H1 (cell line): Measurements from ENCODE around the gene BPIFB6. TPM values are rescaled to one million over a fixed set of nuclear protein-coding genes. Genes with fewer than 3 reads are reported as not detected.

ENCODE experiments used
- CTCF ChIA-PET: fragments of 300-600 bp; sonication (Branson Sonifier 250); formaldehyde crosslinking; loops from one replicate; lab custom pipeline; 2021; ENCODE audit not compliant: partially characterized antibody; lab: Charles Lee
- POLR2A ChIA-PET: fragments of 300-600 bp; sonication (Branson Sonifier 250); formaldehyde crosslinking; loops from one replicate; lab custom pipeline; 2021; ENCODE audit warnings: inconsistent platforms; ENCODE audit not compliant: partially characterized antibody; lab: Charles Lee
- DNase-seq, 2 experiments: peaks; one replicate each; pipeline versions ENCODE4 v3.0.0 to v3.0.0-alpha.2; 2010 to 2022; ENCODE audit warnings: low spot score in 2 of 2, low read depth in 1 of 2, mixed read lengths in 1 of 2
- FAIRE-seq: peaks from 2 replicates; lab custom pipeline; 2011; peaks lifted over from hg19 to GRCh38; lab: Jason Lieb, UNC
- H2AFZ ChIP-seq: 2 replicates; pipeline ENCODE4 v1.8.1; 2012; ENCODE audit warnings: low read length, inconsistent platforms
- H2AK5ac ChIP-seq: 2 replicates; pipeline ENCODE4 v1.6.1; 2013; ENCODE audit warnings: low read depth, low read length
- H2BK120ac ChIP-seq: replicated peaks from 2 replicates; pipeline ENCODE3; 2013; ENCODE audit warnings: low read depth, low read length, inconsistent platforms
- H2BK12ac ChIP-seq: 2 replicates; pipeline ENCODE4 v1.6.1; 2013; ENCODE audit warnings: low read depth, low read length
- H2BK15ac ChIP-seq: 2 replicates; pipeline ENCODE4 v1.6.1; 2013; ENCODE audit warnings: low read length
- H2BK20ac ChIP-seq: 2 replicates; pipeline ENCODE4 v1.6.1; 2013; ENCODE audit warnings: low read length
- H2BK5ac ChIP-seq: 2 replicates; pipeline ENCODE4 v1.6.1; 2013; ENCODE audit warnings: low read depth, low read length
- H3K14ac ChIP-seq: 2 replicates; pipeline ENCODE4 v1.6.1; 2013; ENCODE audit warnings: inconsistent platforms; ENCODE audit not compliant: insufficient read length
- H3K18ac ChIP-seq: 2 replicates; pipeline ENCODE4 v1.6.1; 2013; ENCODE audit warnings: low read length; ENCODE audit errors: extremely low read depth
- H3K23ac ChIP-seq: 2 replicates; pipeline ENCODE4 v1.6.1; 2013; ENCODE audit warnings: inconsistent platforms; ENCODE audit not compliant: insufficient read length
- H3K23me2 ChIP-seq: 2 replicates; pipeline ENCODE4 v1.6.1; 2013; ENCODE audit warnings: low read depth, low read length
- H3K27ac ChIP-seq: 2 replicates; pipeline ENCODE4 v1.6.1; 2011; ENCODE audit warnings: low read depth, low read length, inconsistent platforms
- H3K27me3 ChIP-seq, 4 experiments: replicated peaks in 1 of 4; 1 replicate in 1 of 4; 2 replicates in 3 of 4; pipeline versions ENCODE4 v1.6.1 to v1.8.1; 2011 to 2013; ENCODE audit warnings: low read length in 3 of 4, mild to moderate bottlenecking in 3 of 4, inconsistent platforms in 2 of 4, mixed read lengths in 2 of 4, moderate library complexity in 1 of 4; ENCODE audit not compliant: control insufficient read depth in 3 of 4, insufficient read depth in 3 of 4; ENCODE audit errors: extremely low read depth in 1 of 4
- H3K36me3 ChIP-seq, 4 experiments: 2 replicates each; pipeline versions ENCODE4 v1.6.1 to v1.8.1; 2011 to 2013; ENCODE audit warnings: mild to moderate bottlenecking in 4 of 4, low read length in 3 of 4, moderate library complexity in 2 of 4, control low read depth in 1 of 4, inconsistent platforms in 1 of 4; ENCODE audit not compliant: insufficient read depth in 4 of 4, control insufficient read depth in 2 of 4
- H3K4ac ChIP-seq: replicated peaks from 2 replicates; pipeline ENCODE3; 2013; ENCODE audit warnings: low read length, low read depth, mixed read lengths, inconsistent platforms; ENCODE audit not compliant: insufficient read length
- H3K4me1 ChIP-seq, 4 experiments: replicated peaks in 1 of 4; 1 replicate in 1 of 4; 2 replicates in 3 of 4; pipeline versions ENCODE4 v1.6.1 to v1.8.1; 2011 to 2013; ENCODE audit warnings: low read length in 3 of 4, inconsistent platforms in 2 of 4, mixed read lengths in 1 of 4; ENCODE audit not compliant: insufficient read depth in 4 of 4, control insufficient read depth in 3 of 4
- H3K4me2 ChIP-seq, 2 experiments: 2 replicates each; pipeline versions ENCODE4 v1.6.1 to v1.8.1; 2011 to 2013; ENCODE audit warnings: low read depth in 2 of 2, low read length in 2 of 2, control low read depth in 1 of 2, inconsistent platforms in 1 of 2, mild to moderate bottlenecking in 1 of 2; ENCODE audit not compliant: insufficient read depth in 1 of 2
- H3K4me3 ChIP-seq, 4 experiments: fragments of 200-600, 300-600 bp in 1 of 4; sonication (generic), shearing (Covaris generic), sonication (Bioruptor Twin) in 1 of 4; 2 replicates each; pipeline versions ENCODE4 v1.5.1 to v1.8.1; 2011 to 2016; ENCODE audit warnings: low read length in 4 of 4, low read depth in 3 of 4, control low read depth in 2 of 4, inconsistent platforms in 2 of 4, mild to moderate bottlenecking in 2 of 4, mixed read lengths in 1 of 4, moderate library complexity in 1 of 4; ENCODE audit not compliant: insufficient read depth in 2 of 4; ENCODE audit errors: extremely low read depth in 1 of 4
- H3K56ac ChIP-seq: replicated peaks from 2 replicates; pipeline ENCODE3; 2013; ENCODE audit warnings: low read depth, mild to moderate bottlenecking, mixed read lengths, low read length, inconsistent platforms; ENCODE audit not compliant: insufficient read length
- H3K79me1 ChIP-seq: 2 replicates; pipeline ENCODE4 v1.6.1; 2013; ENCODE audit warnings: low read depth, low read length, control low read depth
- H3K79me2 ChIP-seq, 2 experiments: 2 replicates each; pipeline versions ENCODE4 v1.6.1 to v1.8.1; 2012 to 2013; ENCODE audit warnings: low read length in 2 of 2, mild to moderate bottlenecking in 2 of 2, inconsistent platforms in 1 of 2; ENCODE audit not compliant: insufficient read depth in 2 of 2, control insufficient read depth in 1 of 2
- H3K9ac ChIP-seq, 4 experiments: replicated peaks in 1 of 4; 1 replicate in 1 of 4; 2 replicates in 3 of 4; pipeline versions ENCODE4 v1.6.1 to v1.8.1; 2011 to 2013; ENCODE audit warnings: low read depth in 3 of 4, low read length in 3 of 4, control low read depth in 2 of 4, mild to moderate bottlenecking in 2 of 4, moderate library complexity in 2 of 4, inconsistent platforms in 1 of 4; ENCODE audit errors: extremely low read depth in 1 of 4
- H3K9me3 ChIP-seq, 2 experiments: 2 replicates each; pipeline versions ENCODE4 v1.6.1 to v1.8.1; 2012 to 2013; ENCODE audit warnings: mild to moderate bottlenecking in 2 of 2, moderate library complexity in 2 of 2, control low read depth in 1 of 2, inconsistent platforms in 1 of 2, low read depth in 1 of 2, low read length in 1 of 2, mixed read lengths in 1 of 2; ENCODE audit not compliant: insufficient read depth in 2 of 2
- H4K20me1 ChIP-seq, 2 experiments: replicated peaks in 1 of 2; 2 replicates each; pipeline versions ENCODE3 to v1.8.1; 2011 to 2013; ENCODE audit warnings: inconsistent platforms in 2 of 2, low read length in 2 of 2, mild to moderate bottlenecking in 1 of 2; ENCODE audit not compliant: insufficient read depth in 2 of 2, control insufficient read depth in 1 of 2
- H4K5ac ChIP-seq: 2 replicates; pipeline ENCODE4 v1.6.1; 2013; ENCODE audit warnings: low read length, low read depth, mixed read lengths, inconsistent platforms; ENCODE audit not compliant: insufficient read length
- H4K8ac ChIP-seq: 2 replicates; pipeline ENCODE4 v1.8.0; 2013; ENCODE audit warnings: mild to moderate bottlenecking, moderate library complexity, low read length, inconsistent platforms; ENCODE audit not compliant: insufficient read depth; ENCODE audit errors: extremely low read depth
- H4K91ac ChIP-seq: replicated peaks from 2 replicates; pipeline ENCODE3; 2013; ENCODE audit warnings: low read length, mixed read lengths, inconsistent platforms; ENCODE audit not compliant: insufficient read length
- CBX5 ChIP-seq: fragments of 300-800, 300-1000 bp; sonication (generic); IDR thresholded peaks from 2 replicates; pipeline ENCODE4 v1.7.1; 2016; ENCODE audit warnings: antibody characterized with exemption, low read length, low read depth
- WGBS, 2 experiments: shearing (Covaris generic) in 1 of 2; methylation state at CpG; one replicate each; pipeline versions ENCODE4 v1.1.6 to v1.1.7; 2013 to 2015; ENCODE audit warnings: low lambda C conversion rate in 2 of 2, mixed read lengths in 2 of 2, inconsistent platforms in 1 of 2, low coverage in 1 of 2, missing lambda C conversion rate in 1 of 2; ENCODE audit not compliant: insufficient replicate concordance in 2 of 2, insufficient coverage in 1 of 2, insufficient read length in 1 of 2; ENCODE audit errors: extremely low coverage in 1 of 2, missing lambda C conversion rate in 1 of 2; 5-methylcytosine and 5-hydroxymethylcytosine counted together
- polyA plus RNA-seq, 7 experiments: library from polyadenylated mRNA; depleted of rRNA in 3 of 7; stranded (reverse) in 5 of 7; unstranded in 2 of 7; fragments of >200 nt in 5 of 7; fragments of 200-250 nt in 2 of 7; gene quantifications; 1 replicate in 5 of 7; 2 replicates in 1 of 7; 4 replicates in 1 of 7; pipeline versions ENCODE4 v1.2.1 to v1.2.3, GENCODE V29; 2011 to 2013; ENCODE audit warnings: missing spikeins in 2 of 7, mixed read lengths in 2 of 7
- total RNA-seq: library from RNA; stranded (reverse); fragmentation: NEBNext Ultra II Directional; extraction: Animal tissue kit (Norgen Biotek cat#: 25700); gene quantifications from 2 replicates; pipeline ENCODE4 v1.2.1, GENCODE V29; 2021

The BPIFB6 gene
- total and polyA plus RNA-seq, 2 of the 8 experiments (the other 6 are each of a cell fraction or from before 2014, with no cell fraction given) = not detected

- Histone ChIP-seq H2BK120ac (no peak overlapping the region), H2BK20ac (no peak overlapping the region), H3K18ac (no peak overlapping the region), H4K5ac (no peak overlapping the region), H2BK12ac (no peak overlapping the region), H2AK5ac (no peak overlapping the region), H3K23ac (no peak overlapping the region), H2BK15ac (no peak overlapping the region), H3K27ac (no peak overlapping the region), H3K14ac (no peak overlapping the region), H4K8ac (no peak overlapping the region), H3K56ac (no peak overlapping the region), H3K79me2 (no peaks in the 10 kb centered on the region), H3K36me3 (no peaks in the 10 kb centered on the region), H3K4ac (no peak overlapping the region), H3K27me3 (no peaks in the 10 kb centered on the region), H3K23me2 (peaks cover 8% of the 10 kb centered on the region; the same call in 1 of the 2 replicates), H2BK5ac (no peak overlapping the region), H4K91ac (no peak overlapping the region), H3K4me1 (no peaks in the 10 kb centered on the region), H4K20me1 (peaks cover 0 to 5% of the 10 kb centered on the region in 2 experiments), H3K9me3 (no peaks in the 10 kb centered on the region), H3K9ac (no peak overlapping the region), H2AFZ (no peak overlapping the region), H3K79me1 (no peaks in the 10 kb centered on the region), H3K4me3 (no peak overlapping the region), H3K4me2 (no peak overlapping the region)
- ChIA-PET POLR2A (no interaction called here), CTCF (interaction anchor here (1.0 to 11.8 kb wide), 3 partner anchors 18 to 21 kb away, joined by 3 to 86 read pairs (median 4); partner anchors contain the start of genes BPIFB2 and SUN5)
- FAIRE-seq (no peak), DNase-seq (no peak)
- no peak for TF ChIP-seq CBX5
- 93% methylated on average over 1 of the region's 1 CpG; no CpG with 5 or more reads in 1 of the 2 experiments for WGBS, 2 experiments
Observed at GRCh38 chr20:33024243-33024560, 7.2 kb upstream of the BPIFB6 start.
